ENCODE measurements around the gene ABHD13. TPM values are rescaled to one million over a fixed set of nuclear protein-coding genes. Genes with fewer than 3 reads are reported as not detected.

The ABHD13 gene
- total and polyA plus RNA-seq, 2 experiments from 2014 or later: 7.5 to 10.3 TPM

DNA sequence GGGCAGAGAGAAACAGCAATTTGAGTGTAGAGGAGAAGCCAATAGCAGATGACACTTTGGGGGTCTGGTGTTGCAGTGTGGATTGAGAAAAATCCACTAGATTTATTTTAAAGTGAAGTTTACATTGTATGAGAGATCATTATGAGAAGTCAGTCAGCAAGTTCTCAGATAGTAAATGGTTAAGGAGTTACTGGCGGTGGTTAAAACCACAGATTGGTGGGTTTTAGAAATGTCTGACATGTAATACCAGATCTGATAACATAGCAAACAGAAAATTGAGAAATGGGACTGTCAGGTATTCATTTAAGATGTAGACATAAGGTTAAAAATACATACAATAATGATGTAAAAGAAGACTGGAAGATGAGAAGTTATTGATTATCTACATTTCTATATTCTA lies 7.2 kb downstream of the ABHD13 start:
- no peak for DNase-seq
- Histone ChIP-seq H3K9me2 (ENCODE audit: insufficient read depth) (no peaks in the 10 kb centered on the region), H4K20me1 (ENCODE audit: insufficient read depth) (no peaks in the 10 kb centered on the region), H3K9ac (no peak overlapping the region), H3K9me3 (ENCODE audit: low read depth) (no peaks in the 10 kb centered on the region), H3K79me2 (ENCODE audit: insufficient read depth) (peaks cover 94% of the 10 kb centered on the region), H2AFZ (no peak overlapping the region), H3K27ac (no peak overlapping the region), H3K4me2 (ENCODE audit: unreplicated experiment) (no peak overlapping the region), H3K27me3 (replicated peaks; ENCODE audit: insufficient read depth) (no peaks in the 10 kb centered on the region), H3K4me1 (ENCODE audit: insufficient read depth) (peaks cover 6% of the 10 kb centered on the region), H3F3A (ENCODE audit: insufficient read depth) (no peaks in the 10 kb centered on the region), H3K36me3 (ENCODE audit: low read depth) (no peaks in the 10 kb centered on the region), H3K4me3 (no peak overlapping the region)
- in situ Hi-C loops (cut with MboI): no loop called here
- 69 to 71% methylated on average over 1 of the region's 1 CpG for WGBS, 2 experiments (ENCODE audit: low coverage in 1 of 2, low lambda C conversion rate in 2 of 2, missing lambda C conversion rate in 2 of 2)
- TF ChIP-seq EZH2 (IDR thresholded peaks at IDR 0.05; ENCODE audit: insufficient read depth, poor library complexity, severe bottlenecking): no peak
- TF ChIP-seq EZH2phosphoT487 (IDR thresholded peaks at IDR 0.05; ENCODE audit: insufficient read depth, low read depth): no peak

DNA sequence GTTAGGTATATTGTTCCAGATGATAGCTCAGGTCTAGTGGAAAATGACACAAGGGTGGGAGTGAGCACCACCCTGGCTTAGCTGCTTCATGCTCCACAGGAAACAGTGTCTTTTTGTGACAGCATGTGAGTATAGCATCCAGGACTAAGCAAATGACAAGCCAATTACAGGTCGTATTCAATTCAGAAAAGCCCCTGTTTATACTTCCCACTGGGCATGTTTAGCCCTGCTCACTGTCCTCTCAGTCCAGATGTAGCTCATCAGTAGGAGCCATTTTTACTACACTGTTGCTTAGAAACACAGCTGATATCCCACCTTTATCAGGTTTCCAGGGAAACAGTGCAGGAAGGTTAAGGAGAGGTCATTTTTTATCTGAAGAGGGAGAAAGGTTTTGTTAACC lies 8.0 kb downstream of the ABHD13 start:
- TF ChIP-seq EZH2 (IDR thresholded peaks at IDR 0.05; ENCODE audit: insufficient read depth, poor library complexity, severe bottlenecking) (no peak), EZH2phosphoT487 (IDR thresholded peaks at IDR 0.05; ENCODE audit: insufficient read depth, low read depth) (no peak)
- Histone ChIP-seq H3K9me3 (ENCODE audit: low read depth) (no peaks in the 10 kb centered on the region), H4K20me1 (ENCODE audit: insufficient read depth) (no peaks in the 10 kb centered on the region), H3K4me3 (no peak overlapping the region), H3K36me3 (ENCODE audit: low read depth) (no peaks in the 10 kb centered on the region), H3K27me3 (replicated peaks; ENCODE audit: insufficient read depth) (no peaks in the 10 kb centered on the region), H3F3A (ENCODE audit: insufficient read depth) (no peaks in the 10 kb centered on the region), H3K9ac (no peak overlapping the region), H2AFZ (no peak overlapping the region), H3K79me2 (ENCODE audit: insufficient read depth) (peaks cover 94% of the 10 kb centered on the region), H3K27ac (no peak overlapping the region), H3K9me2 (ENCODE audit: insufficient read depth) (no peaks in the 10 kb centered on the region), H3K4me1 (ENCODE audit: insufficient read depth) (peaks cover 6% of the 10 kb centered on the region), H3K4me2 (ENCODE audit: unreplicated experiment) (no peak overlapping the region)
- in situ Hi-C loops (cut with MboI): no loop called here
- DNase-seq: no peak
- 88 to 93% methylated on average over 1 of the region's 1 CpG for WGBS, 2 experiments (ENCODE audit: low coverage in 1 of 2, low lambda C conversion rate in 2 of 2, missing lambda C conversion rate in 2 of 2)

DNA sequence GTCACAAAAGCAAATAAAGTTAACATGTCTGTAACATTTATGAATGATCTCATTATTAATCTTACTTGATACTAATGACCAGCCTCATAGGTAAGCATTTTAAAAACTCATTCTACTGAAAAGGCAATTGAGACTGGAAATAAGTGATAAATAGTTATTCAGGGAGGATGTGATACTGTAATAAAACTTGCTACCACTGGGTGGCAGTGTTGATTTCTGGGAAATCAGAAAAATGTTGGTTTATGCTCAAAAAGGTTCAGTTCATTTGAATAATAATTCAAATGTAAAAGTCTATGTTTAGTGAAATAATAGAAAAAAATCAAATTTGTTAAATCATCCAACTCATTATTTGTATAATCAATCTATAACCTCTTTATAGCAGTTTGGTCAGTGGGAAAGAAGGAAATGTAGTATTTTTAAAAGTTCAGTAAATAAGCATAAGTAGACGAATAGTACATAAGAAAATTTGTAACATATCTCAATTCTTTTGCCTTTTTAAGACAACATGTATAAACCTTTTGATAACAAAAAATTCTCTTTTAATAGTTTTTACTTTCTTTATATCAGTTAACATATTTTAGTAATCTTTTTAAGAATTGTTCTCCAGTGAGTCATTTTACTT lies 9.6 kb downstream of the ABHD13 start:
- H4K20me1 ChIP-seq (ENCODE audit: insufficient read depth): no peaks in the 10 kb centered on the region
- WGBS, 2 experiments (ENCODE audit: low coverage in 1 of 2, low lambda C conversion rate in 2 of 2, missing lambda C conversion rate in 2 of 2): 86 to 92% methylated on average over 1 of the region's 1 CpG
- H3K79me2 ChIP-seq (ENCODE audit: insufficient read depth): peaks cover 92% of the 10 kb centered on the region

DNA sequence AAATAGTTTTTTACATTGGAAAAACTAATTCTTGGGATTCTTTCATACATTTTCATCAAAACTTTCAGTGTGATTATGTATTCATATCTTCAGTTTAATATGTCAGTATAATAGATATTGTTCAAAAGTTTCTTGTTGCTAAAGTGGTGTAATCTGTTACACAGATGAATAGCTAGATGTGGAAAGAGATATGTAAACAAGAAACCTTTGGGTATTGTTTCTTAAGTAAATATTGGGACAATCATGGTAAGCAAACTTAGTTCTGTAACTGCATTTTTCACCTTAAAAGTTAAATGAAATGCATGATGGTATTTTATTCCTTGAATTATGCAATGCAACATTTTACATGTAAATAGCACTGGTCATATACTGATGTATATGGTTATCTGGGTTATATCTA lies 12.2 kb downstream of the ABHD13 start:
- in situ Hi-C loops (cut with MboI): no loop called here
- no peak for TF ChIP-seq EZH2 (IDR thresholded peaks at IDR 0.05; ENCODE audit: insufficient read depth, poor library complexity, severe bottlenecking)
- no peak for TF ChIP-seq EZH2phosphoT487 (IDR thresholded peaks at IDR 0.05; ENCODE audit: insufficient read depth, low read depth)

More for the DNA sequence above, 9.6 kb downstream of the ABHD13 start:
- no peaks in the 10 kb centered on the region for H3K9me3 ChIP-seq (ENCODE audit: low read depth)
- no peak for TF ChIP-seq EZH2 (IDR thresholded peaks at IDR 0.05; ENCODE audit: insufficient read depth, poor library complexity, severe bottlenecking)
- no peak for TF ChIP-seq EZH2phosphoT487 (IDR thresholded peaks at IDR 0.05; ENCODE audit: insufficient read depth, low read depth)
- DNase-seq: peak; percentile 44
- no peaks in the 10 kb centered on the region for H3K9me2 ChIP-seq (ENCODE audit: insufficient read depth)
- H3K4me1 ChIP-seq (ENCODE audit: insufficient read depth): peaks cover 6% of the 10 kb centered on the region
- H3K27ac ChIP-seq: no peak overlapping the region
- in situ Hi-C loops (cut with MboI): no loop called here
- no peaks in the 10 kb centered on the region for H3K27me3 ChIP-seq (replicated peaks; ENCODE audit: insufficient read depth)
- H2AFZ ChIP-seq: no peak overlapping the region
- H3F3A ChIP-seq (ENCODE audit: insufficient read depth): no peaks in the 10 kb centered on the region
- no peak overlapping the region for H3K9ac ChIP-seq
- no peaks in the 10 kb centered on the region for H3K36me3 ChIP-seq (ENCODE audit: low read depth)
- H3K4me3 ChIP-seq: no peak overlapping the region
- H3K4me2 ChIP-seq (ENCODE audit: unreplicated experiment): peak overlapping the region; percentile 10

DNA sequence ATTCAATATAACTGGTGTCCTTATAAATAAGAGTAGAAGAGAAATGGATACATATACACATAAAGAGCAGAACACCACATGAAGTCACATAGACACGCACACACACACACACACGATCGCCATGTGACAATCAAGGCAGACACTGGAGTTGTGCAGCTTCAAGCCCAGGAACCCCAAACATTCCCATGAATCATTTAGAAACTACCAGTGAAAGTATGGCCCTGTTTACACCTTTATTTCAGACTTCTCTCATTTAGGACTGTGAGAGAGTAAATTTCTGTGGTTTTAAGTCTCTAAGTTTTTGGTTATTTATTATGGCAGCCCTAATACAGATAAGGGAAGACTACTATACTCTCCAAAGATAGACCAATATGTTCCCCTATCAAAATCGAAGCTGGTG lies 31.0 kb downstream of the ABHD13 start:
- DNase-seq: no peak
- H3K9me2 ChIP-seq (ENCODE audit: insufficient read depth): no peaks in the 10 kb centered on the region
- no peaks in the 10 kb centered on the region for H3K27me3 ChIP-seq (replicated peaks; ENCODE audit: insufficient read depth)
- no peaks in the 10 kb centered on the region for H4K20me1 ChIP-seq (ENCODE audit: insufficient read depth)
- no peak overlapping the region for H2AFZ ChIP-seq
- no peak overlapping the region for H3K27ac ChIP-seq
- WGBS, 2 experiments (ENCODE audit: low coverage in 1 of 2, low lambda C conversion rate in 2 of 2, missing lambda C conversion rate in 2 of 2): 69 to 72% methylated on average over 4 of the region's 4 CpGs
- no peak overlapping the region for H3K4me2 ChIP-seq (ENCODE audit: unreplicated experiment)
- no peaks in the 10 kb centered on the region for H3K9me3 ChIP-seq (ENCODE audit: low read depth)
- H3K4me3 ChIP-seq: no peak overlapping the region
- H3K79me2 ChIP-seq (ENCODE audit: insufficient read depth): no peaks in the 10 kb centered on the region
- no peak overlapping the region for H3K9ac ChIP-seq
- TF ChIP-seq EZH2 (IDR thresholded peaks at IDR 0.05; ENCODE audit: insufficient read depth, poor library complexity, severe bottlenecking) (no peak), EZH2phosphoT487 (IDR thresholded peaks at IDR 0.05; ENCODE audit: insufficient read depth, low read depth) (no peak)
- H3F3A ChIP-seq (ENCODE audit: insufficient read depth): no peaks in the 10 kb centered on the region
- H3K4me1 ChIP-seq (ENCODE audit: insufficient read depth): no peaks in the 10 kb centered on the region
- H3K36me3 ChIP-seq (ENCODE audit: low read depth): 0 out of 2 replicates have a peak, but pooled peaks cover 3% of the 10 kb centered on the region
- in situ Hi-C loops (cut with MboI): no loop called here

More for the DNA sequence above, 12.2 kb downstream of the ABHD13 start:
- Histone ChIP-seq H4K20me1 (ENCODE audit: insufficient read depth) (no peaks in the 10 kb centered on the region), H3K4me1 (ENCODE audit: insufficient read depth) (peaks cover 6% of the 10 kb centered on the region), H2AFZ (no peak overlapping the region), H3F3A (ENCODE audit: insufficient read depth) (no peaks in the 10 kb centered on the region), H3K9ac (no peak overlapping the region), H3K9me3 (ENCODE audit: low read depth) (no peaks in the 10 kb centered on the region), H3K79me2 (ENCODE audit: insufficient read depth) (peaks cover 73% of the 10 kb centered on the region), H3K36me3 (ENCODE audit: low read depth) (no peaks in the 10 kb centered on the region), H3K4me3 (no peak overlapping the region), H3K27ac (no peak overlapping the region), H3K9me2 (ENCODE audit: insufficient read depth) (no peaks in the 10 kb centered on the region), H3K27me3 (replicated peaks; ENCODE audit: insufficient read depth) (no peaks in the 10 kb centered on the region), H3K4me2 (ENCODE audit: unreplicated experiment) (no peak overlapping the region)
- no peak for DNase-seq

All from GM23248 (cell line).